Measurements from ENCODE around the gene SIAH1. TPM values are rescaled to one million over a fixed set of nuclear protein-coding genes. Genes with fewer than 3 reads are reported as not detected.
A peak's percentile ranks its signal among the peaks of the same experiment; 100 is the strongest.
"Not testable (repeated sequence)": the region's sequence is repeated elsewhere in the genome, so short reads cannot be mapped to it uniquely, and the experiment has no call there.

SIAH1 gene
- total and polyA plus RNA-seq, 9 of the 15 experiments (the other 6 are each of a cell fraction or from before 2014, with no cell fraction given) = 4.1 to 14.3 (median 12.5) TPM

- CTCF ChIA-PET (ENCODE audit: low intra/inter-chr PET ratio); H3K4me3 ChIP-seq; in situ Hi-C loops (cut with MboI); FAIRE-seq; H3K27me3 ChIP-seq (ENCODE audit: control insufficient read depth in 2 of 2, insufficient read depth in 2 of 2, low read length in 2 of 2); intact Hi-C loops (cut with micrococcal nuclease); H2AFZ ChIP-seq (ENCODE audit: low read depth, low read length); H3K36me3 ChIP-seq (ENCODE audit: control insufficient read depth, insufficient read depth, low read length); H3K9ac ChIP-seq (ENCODE audit: insufficient read depth in 1 of 2, low read depth in 2 of 2, low read length in 2 of 2); ATAC-seq; H3K9me3 ChIP-seq (replicated peaks; ENCODE audit: control insufficient read depth, insufficient read depth, low read depth, low read length); DNase-seq (ENCODE audit: extremely low read depth in 1 of 4, low spot score in 3 of 4); H3K4me2 ChIP-seq (ENCODE audit: insufficient read depth, low read length); H3K79me2 ChIP-seq (ENCODE audit: control insufficient read depth, insufficient read depth, low read length); BruUV-seq (replicated peaks); H3K27ac ChIP-seq (ENCODE audit: extremely low read depth, low read depth, low read length); H3K4me1 ChIP-seq (replicated peaks in 1 of 2; ENCODE audit: control insufficient read depth in 2 of 2, insufficient read depth in 2 of 2, low read length in 2 of 2); H3K9me1 ChIP-seq (ENCODE audit: control insufficient read depth, insufficient read depth, low read length); H4K20me1 ChIP-seq (replicated peaks; ENCODE audit: control insufficient read depth, insufficient read depth, low read length): not testable (repeated sequence)
- POLR2A ChIA-PET = interaction anchor here (1.0 kb wide), 1 partner anchor 14 kb away, joined by 4 read pairs; no protein-coding TSS in a partner anchor
- 13% methylated on average over 8 of the region's 8 CpGs for WGBS (ENCODE audit: insufficient coverage, low coverage, missing lambda C conversion rate)
- TF ChIP-seq CEBPB (tag; IDR thresholded peaks at IDR 0.05) = peak; percentile 24; the same call in 1 of the 2 replicates
Observed at GRCh38 chr16:48402547-48402946, 17.3 kb upstream of the SIAH1 start.

GRCh38 chr16:48395375-48395774, 10.2 kb upstream of the SIAH1 start:
- no peak overlapping the region for H3K4me3 ChIP-seq
- no peak overlapping the region for H3K4me2 ChIP-seq (ENCODE audit: insufficient read depth, low read length)
- ATAC-seq (0 out of 3 replicates have a peak, but pooled peaks have one; percentile 25), FAIRE-seq (no peak), DNase-seq (ENCODE audit: extremely low read depth in 1 of 4, low spot score in 3 of 4) (no peak)
- H3K9ac ChIP-seq (ENCODE audit: insufficient read depth in 1 of 2, low read depth in 2 of 2, low read length in 2 of 2) = no peak overlapping the region
- no peaks in the 10 kb centered on the region for H3K79me2 ChIP-seq (ENCODE audit: control insufficient read depth, insufficient read depth, low read length)
- H3K27me3 ChIP-seq (ENCODE audit: control insufficient read depth in 2 of 2, insufficient read depth in 2 of 2, low read length in 2 of 2) = no peaks in the 10 kb centered on the region
- no peaks in the 10 kb centered on the region for H3K9me1 ChIP-seq (ENCODE audit: control insufficient read depth, insufficient read depth, low read length)
- POLR2A ChIA-PET = interaction anchor here (0.6 to 1.0 kb wide), 3 partner anchors 10 to 1835 kb away, joined by 3 to 5 read pairs (median 3); partner anchors contain the start of gene SIAH1
- TF ChIP-seq AFF4 (CRISPR knock-in tag; IDR thresholded peaks at IDR 0.05) = no peak
- no peak for TF ChIP-seq ETV6 (IDR thresholded peaks at IDR 0.05; ENCODE audit: borderline replicate concordance in 1 of 2, low read depth in 2 of 2, low read length in 1 of 2)
- no peak for TF ChIP-seq ETV6 (CRISPR knock-in tag; IDR thresholded peaks at IDR 0.05; ENCODE audit: borderline replicate concordance)
- TF ChIP-seq ZNF830 (CRISPR knock-in tag; IDR thresholded peaks at IDR 0.05) = no peak
- no peak for TF ChIP-seq ZNF212 (CRISPR knock-in tag; IDR thresholded peaks at IDR 0.05)
- TF ChIP-seq STAT6 (CRISPR knock-in tag; IDR thresholded peaks at IDR 0.05) = no peak
- no peak overlapping the region; the same call in 1 of the 2 replicates for H2AFZ ChIP-seq (ENCODE audit: low read depth, low read length)
- in situ Hi-C loops (cut with MboI) = no loop called here
- no peak overlapping the region for H3K27ac ChIP-seq (ENCODE audit: extremely low read depth, low read depth, low read length)
- no peaks in the 10 kb centered on the region for H3K36me3 ChIP-seq (ENCODE audit: control insufficient read depth, insufficient read depth, low read length)
- intact Hi-C loops (cut with micrococcal nuclease) = no loop called here
- CTCF ChIA-PET (ENCODE audit: low intra/inter-chr PET ratio) = no interaction called here
- BruUV-seq (replicated peaks) = no TSS peak
- H3K4me1 ChIP-seq (replicated peaks in 1 of 2; ENCODE audit: control insufficient read depth in 2 of 2, insufficient read depth in 2 of 2, low read length in 2 of 2) = peaks cover 0 to 10% of the 10 kb centered on the region in 2 experiments; a peak in 3 of 5 replicates
- no peaks in the 10 kb centered on the region for H4K20me1 ChIP-seq (replicated peaks; ENCODE audit: control insufficient read depth, insufficient read depth, low read length)
- no peaks in the 10 kb centered on the region for H3K9me3 ChIP-seq (replicated peaks; ENCODE audit: control insufficient read depth, insufficient read depth, low read depth, low read length)
- WGBS (ENCODE audit: insufficient coverage, low coverage, missing lambda C conversion rate) = 53% methylated on average over 3 of the region's 3 CpGs

Data from K562 (cell line).